PC-9 (cell line): Measurements from ENCODE around the gene NUP50. TPM values are rescaled to one million over a fixed set of nuclear protein-coding genes. Genes with fewer than 3 reads are reported as not detected.

ENCODE experiments used
- BruUV-seq: library from RNA; stranded (reverse); fragments of 400-500 nt; replicated peaks from 2 replicates; lab custom pipeline; 2021; lab: Mats Ljungman, UMichigan
- CTCF ChIA-PET: fragments of 300-600 bp; sonication (Branson Sonifier 250); formaldehyde crosslinking; loops from one replicate; lab custom pipeline; 2022; ENCODE audit warnings: antibody characterized with exemption; lab: Charles Lee
- POLR2A ChIA-PET: fragments of 300-600 bp; sonication (Branson Sonifier 250); formaldehyde crosslinking; loops from one replicate; lab custom pipeline; 2022; ENCODE audit warnings: antibody characterized with exemption; ENCODE audit not compliant: unreplicated experiment; lab: Charles Lee
- DNase-seq, 2 experiments: peaks; one replicate each; pipeline versions ENCODE4 v3.0.0 to v3.0.0-alpha.2; 2015 to 2022; ENCODE audit warnings: mixed read lengths in 1 of 2
- H2AFZ ChIP-seq: fragments of 200-600 bp; sonication (generic); 2 replicates; pipeline ENCODE4 v1.8.1; 2017; ENCODE audit warnings: antibody characterized with exemption
- H3F3A ChIP-seq: fragments of 200-600 bp; sonication (generic); 2 replicates; pipeline ENCODE4 v1.8.1; 2017; ENCODE audit warnings: antibody characterized with exemption, mild to moderate bottlenecking, low read depth; ENCODE audit not compliant: insufficient read depth
- H3K27ac ChIP-seq: fragments of 200-600 bp; sonication (generic); 2 replicates; pipeline ENCODE4 v1.6.1; 2016; ENCODE audit warnings: mixed run types
- H3K27me3 ChIP-seq: fragments of 200-600 bp; sonication (generic); 2 replicates; pipeline ENCODE4 v1.6.1; 2016; ENCODE audit warnings: low read depth, mixed run types; ENCODE audit not compliant: insufficient read depth
- H3K36me3 ChIP-seq: fragments of 200-600 bp; sonication (generic); 2 replicates; pipeline ENCODE4 v1.6.1; 2016; ENCODE audit warnings: low read depth, mixed run types
- H3K4me1 ChIP-seq: fragments of 200-600 bp; sonication (generic); replicated peaks from 2 replicates; pipeline ENCODE4 v1.6.1; 2016; ENCODE audit warnings: mixed run types; ENCODE audit not compliant: insufficient read depth
- H3K4me2 ChIP-seq: fragments of 200-600 bp; sonication (generic); 2 replicates; pipeline ENCODE4 v1.6.1; 2017; ENCODE audit warnings: mixed run types
- H3K4me3 ChIP-seq: fragments of 200-600 bp; sonication (generic); 2 replicates; pipeline ENCODE4 v1.6.1; 2016; ENCODE audit warnings: mixed run types
- H3K79me2 ChIP-seq: fragments of 200-600 bp; sonication (generic); 2 replicates; pipeline ENCODE4 v1.6.1; 2017; ENCODE audit warnings: low read depth, mixed run types
- H3K9me2 ChIP-seq: fragments of 200-600 bp; sonication (generic); 2 replicates; pipeline ENCODE4 v1.8.1; 2017; ENCODE audit warnings: mild to moderate bottlenecking; ENCODE audit not compliant: insufficient read depth
- H3K9me3 ChIP-seq: fragments of 200-600 bp; sonication (generic); 2 replicates; pipeline ENCODE4 v1.8.1; 2016; ENCODE audit warnings: low read depth; ENCODE audit not compliant: insufficient read depth
- H4K20me1 ChIP-seq: fragments of 200-600 bp; sonication (generic); 2 replicates; pipeline ENCODE4 v1.8.1; 2017; ENCODE audit not compliant: insufficient read depth
- CTCF ChIP-seq: fragments of 200-600 bp; sonication (generic); conservative IDR thresholded peaks from 2 replicates; pipeline ENCODE4 v1.6.1; 2017; ENCODE audit warnings: mixed run types, antibody characterized with exemption, mild to moderate bottlenecking, moderate library complexity
- EZH2 ChIP-seq: fragments of 200-600 bp; sonication (generic); IDR thresholded peaks from 2 replicates; pipeline ENCODE4 v1.8.0; 2017; ENCODE audit warnings: antibody characterized with exemption, low read depth
- intact Hi-C: fragments of 100-400 bp; cut with micrococcal nuclease; formaldehyde crosslinking; loops from one replicate; pipeline ENCODE4 v1.10.0; 2022; ENCODE audit not compliant: unreplicated experiment
- total RNA-seq: library from RNA; stranded (reverse); gene quantifications from 2 replicates; pipeline ENCODE4 v1.2.3, GENCODE V29; 2021

Gene NUP50
- total RNA-seq, 1 experiment from 2014 or later, result 84.0 TPM

DNA sequence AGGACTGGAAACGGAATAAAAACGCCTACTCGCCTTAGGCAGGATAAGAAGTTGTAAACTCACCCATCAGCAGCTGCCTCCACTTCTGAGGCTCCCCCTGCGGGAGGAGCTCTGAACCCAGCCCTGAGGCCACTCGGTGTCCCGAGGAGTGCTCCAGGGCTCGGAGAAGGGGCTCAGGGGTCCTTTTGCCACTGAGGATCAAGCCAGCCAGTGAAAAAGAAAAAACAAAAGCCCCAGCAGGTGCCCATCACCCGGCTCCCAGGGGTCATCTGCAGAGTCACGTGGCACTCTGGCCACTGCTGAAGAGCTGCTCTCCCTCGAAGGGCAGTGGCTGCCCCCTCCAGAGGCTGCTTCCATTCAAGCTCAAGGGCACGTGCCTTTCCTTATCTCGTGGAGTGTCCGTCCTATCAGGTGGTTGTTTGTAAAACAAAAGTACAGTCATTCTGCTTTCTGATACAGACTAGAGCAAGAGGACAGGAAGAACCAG lies 29.0 kb downstream of the NUP50 start:
- POLR2A ChIA-PET, result no interaction called here
- Histone ChIP-seq H3K27me3 (no peaks in the 10 kb centered on the region), H3F3A (peaks cover 18% of the 10 kb centered on the region; the same call in 1 of the 2 replicates), H3K79me2 (no peaks in the 10 kb centered on the region), H4K20me1 (peaks cover 8% of the 10 kb centered on the region), H2AFZ (no peak overlapping the region), H3K27ac (no peak overlapping the region), H3K4me1 (no peaks in the 10 kb centered on the region), H3K9me3 (no peaks in the 10 kb centered on the region), H3K4me2 (no peak overlapping the region), H3K36me3 (0 out of 2 replicates have a peak, but pooled peaks cover 4% of the 10 kb centered on the region), H3K4me3 (no peak overlapping the region), H3K9me2 (no peaks in the 10 kb centered on the region)
- no peak for DNase-seq
- CTCF ChIA-PET, result interaction anchor here (0.5 kb wide), 1 partner anchor 249 kb away, joined by 12 read pairs; no protein-coding TSS in a partner anchor
- intact Hi-C loops, result no loop called here
- BruUV-seq, result no TSS peak
- TF ChIP-seq EZH2 (no peak), CTCF (no peak)

DNA sequence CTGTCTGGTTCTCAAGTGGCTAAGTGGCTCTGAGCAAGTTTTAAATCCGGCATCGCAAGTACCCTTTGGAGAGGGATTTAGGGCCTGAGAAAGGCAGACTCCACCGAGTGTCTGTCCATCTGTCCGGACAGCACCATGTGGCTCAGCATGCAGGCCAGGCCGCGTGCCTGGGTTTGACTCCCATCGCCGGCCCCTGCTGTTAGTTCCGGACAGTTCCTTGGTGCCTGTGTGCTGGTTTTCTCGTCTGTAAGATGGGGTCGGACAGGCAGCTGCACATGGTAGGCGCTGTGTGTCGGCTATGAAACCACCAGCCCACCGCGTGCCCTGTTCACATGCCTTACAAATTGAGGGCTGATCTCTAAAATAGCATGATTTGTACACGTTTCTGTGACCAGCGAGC lies 31.0 kb downstream of the NUP50 start:
- H3K4me1 ChIP-seq, result no peaks in the 10 kb centered on the region
- no peaks in the 10 kb centered on the region for H3K9me3 ChIP-seq
- H4K20me1 ChIP-seq, result no peaks in the 10 kb centered on the region
- H3F3A ChIP-seq, result peaks cover 12% of the 10 kb centered on the region; the same call in 1 of the 2 replicates
- peak in 1 of 2 experiments; percentile 31 for DNase-seq
- no TSS peak for BruUV-seq
- no peaks in the 10 kb centered on the region for H3K36me3 ChIP-seq
- H3K27ac ChIP-seq, result no peak overlapping the region
- no peak overlapping the region for H2AFZ ChIP-seq
- ChIA-PET POLR2A (no interaction called here), CTCF (no interaction called here)
- no peaks in the 10 kb centered on the region for H3K27me3 ChIP-seq
- H3K9me2 ChIP-seq, result no peaks in the 10 kb centered on the region
- intact Hi-C loops, result no loop called here
- no peaks in the 10 kb centered on the region for H3K79me2 ChIP-seq
- H3K4me2 ChIP-seq, result no peak overlapping the region
- H3K4me3 ChIP-seq, result no peak overlapping the region
- TF ChIP-seq EZH2 (no peak), CTCF (no peak)

DNA sequence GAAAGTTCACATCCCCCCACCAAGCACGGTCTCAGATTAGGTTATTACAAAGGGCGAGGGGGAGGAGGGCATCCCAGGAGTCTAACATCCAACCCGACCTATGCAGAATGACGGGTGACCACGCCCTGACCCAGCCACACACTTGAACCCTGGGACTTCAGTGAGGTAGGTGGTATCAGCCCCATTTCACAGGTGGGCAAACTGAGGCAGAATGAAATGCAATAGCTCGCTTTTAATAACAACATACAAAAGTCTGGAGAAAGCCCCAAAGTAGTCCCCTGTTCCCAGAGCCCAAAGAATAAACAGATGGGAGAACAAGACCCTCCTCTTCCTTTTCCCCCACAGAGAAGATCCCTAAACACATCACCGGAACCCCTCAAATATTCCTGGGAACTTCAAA lies 31.9 kb downstream of the NUP50 start:
- no peaks in the 10 kb centered on the region for H3K9me3 ChIP-seq
- H3K27ac ChIP-seq, result no peak overlapping the region
- no peak overlapping the region for H2AFZ ChIP-seq
- DNase-seq, result peak in 1 of 2 experiments; percentile 11
- no peaks in the 10 kb centered on the region for H3K36me3 ChIP-seq
- no peaks in the 10 kb centered on the region for H3K9me2 ChIP-seq
- POLR2A ChIA-PET, result no interaction called here
- H3K79me2 ChIP-seq, result no peaks in the 10 kb centered on the region
- no TSS peak for BruUV-seq
- intact Hi-C loops, result no loop called here
- CTCF ChIA-PET, result no interaction called here
- H3K27me3 ChIP-seq, result no peaks in the 10 kb centered on the region
- no peak for TF ChIP-seq EZH2
- no peak for TF ChIP-seq CTCF
- H3K4me3 ChIP-seq, result no peak overlapping the region
- H3K4me2 ChIP-seq, result no peak overlapping the region
- peaks cover 3% of the 10 kb centered on the region; the same call in 1 of the 2 replicates for H3F3A ChIP-seq
- peaks cover 2% of the 10 kb centered on the region; the same call in 1 of the 2 replicates for H3K4me1 ChIP-seq
- no peaks in the 10 kb centered on the region for H4K20me1 ChIP-seq
